Astrocyte (in vitro differentiated cells and primary cell): Measurements from ENCODE around the gene KLHL15. TPM values are rescaled to one million over a fixed set of nuclear protein-coding genes. Genes with fewer than 3 reads are reported as not detected.

ENCODE experiments used
- DNase-seq: peaks from one replicate; pipeline ENCODE4 v3.0.0-alpha.2; 2010; ENCODE audit warnings: low read depth
- FAIRE-seq: peaks from 2 replicates; lab custom pipeline; 2011; peaks lifted over from hg19 to GRCh38; lab: Jason Lieb, UNC
- H2AFZ ChIP-seq: 2 replicates; pipeline ENCODE4 v1.6.0; 2012; ENCODE audit warnings: low read depth, low read length, inconsistent platforms
- H3K27ac ChIP-seq: 2 replicates; pipeline ENCODE4 v1.5.1; 2011; ENCODE audit warnings: low read depth, low read length, inconsistent platforms
- H3K27me3 ChIP-seq: 2 replicates; pipeline ENCODE4 v1.6.0; 2011; ENCODE audit warnings: low read length, inconsistent platforms; ENCODE audit not compliant: insufficient read depth
- H3K36me3 ChIP-seq: 2 replicates; pipeline ENCODE4 v1.5.1; 2011; ENCODE audit warnings: low read length, inconsistent platforms; ENCODE audit not compliant: insufficient read depth
- H3K4me1 ChIP-seq: 2 replicates; pipeline ENCODE4 v1.5.1; 2011; ENCODE audit warnings: low read length, inconsistent platforms; ENCODE audit not compliant: insufficient read depth
- H3K4me2 ChIP-seq: 2 replicates; pipeline ENCODE4 v1.6.0; 2012; ENCODE audit warnings: low read length, inconsistent platforms
- H3K4me3 ChIP-seq: 2 replicates; pipeline ENCODE4 v1.5.1; 2011; ENCODE audit warnings: low read depth, mild to moderate bottlenecking, low read length, inconsistent platforms; ENCODE audit not compliant: insufficient read depth
- H3K79me2 ChIP-seq: 2 replicates; pipeline ENCODE4 v1.6.0; 2012; ENCODE audit warnings: mild to moderate bottlenecking, low read length, inconsistent platforms; ENCODE audit not compliant: insufficient read depth
- H3K9ac ChIP-seq: 2 replicates; pipeline ENCODE4 v1.6.0; 2012; ENCODE audit warnings: mild to moderate bottlenecking, low read length, inconsistent platforms
- H3K9me3 ChIP-seq: 2 replicates; pipeline ENCODE4 v1.5.1; 2012; ENCODE audit warnings: low read depth, mild to moderate bottlenecking, low read length, inconsistent platforms; ENCODE audit not compliant: insufficient read depth
- H4K20me1 ChIP-seq: 2 replicates; pipeline ENCODE4 v1.6.0; 2012; ENCODE audit warnings: low read length, inconsistent platforms; ENCODE audit not compliant: insufficient read depth
- H3K27ac Mint-ChIP-seq: one replicate; pipeline ENCODE4 v1.8.0; 2021; ENCODE audit warnings: mild to moderate bottlenecking, mixed read lengths; ENCODE audit not compliant: unreplicated experiment
- H3K27me3 Mint-ChIP-seq: one replicate; pipeline ENCODE4 v1.8.0; 2021; ENCODE audit warnings: low read depth, mixed read lengths; ENCODE audit not compliant: unreplicated experiment
- H3K36me3 Mint-ChIP-seq: one replicate; pipeline ENCODE4 v1.8.0; 2021; ENCODE audit warnings: low read depth, mixed read lengths; ENCODE audit not compliant: unreplicated experiment
- H3K4me1 Mint-ChIP-seq: one replicate; pipeline ENCODE4 v1.8.0; 2021; ENCODE audit warnings: low read depth, mixed read lengths; ENCODE audit not compliant: unreplicated experiment
- H3K4me3 Mint-ChIP-seq: one replicate; pipeline ENCODE4 v1.8.0; 2021; ENCODE audit warnings: mild to moderate bottlenecking, moderate library complexity, mixed read lengths; ENCODE audit not compliant: unreplicated experiment
- H3K9me3 Mint-ChIP-seq: one replicate; pipeline ENCODE4 v1.8.0; 2021; ENCODE audit warnings: mild to moderate bottlenecking, mixed read lengths; ENCODE audit not compliant: unreplicated experiment
- EZH2 ChIP-seq: IDR thresholded peaks from 2 replicates; pipeline ENCODE4 v1.6.1; 2012; ENCODE audit warnings: mild to moderate bottlenecking, low read length, inconsistent platforms; ENCODE audit not compliant: insufficient read depth
- total RNA-seq: library from RNA; stranded (reverse); gene quantifications from 2 replicates; pipeline ENCODE4 v1.2.1, GENCODE V29; 2021
- TF ChIP-seq, protein P1 (sequence below): IDR thresholded peaks from 2 replicates; pipeline ENCODE4 v1.5.1; 2011; ENCODE audit warnings: low read depth, mild to moderate bottlenecking, inconsistent platforms, low read length, moderate library complexity; ENCODE audit not compliant: insufficient read depth

KLHL15 gene
- total RNA-seq, 1 donor from 2014 or later = 7.5 TPM

DNA sequence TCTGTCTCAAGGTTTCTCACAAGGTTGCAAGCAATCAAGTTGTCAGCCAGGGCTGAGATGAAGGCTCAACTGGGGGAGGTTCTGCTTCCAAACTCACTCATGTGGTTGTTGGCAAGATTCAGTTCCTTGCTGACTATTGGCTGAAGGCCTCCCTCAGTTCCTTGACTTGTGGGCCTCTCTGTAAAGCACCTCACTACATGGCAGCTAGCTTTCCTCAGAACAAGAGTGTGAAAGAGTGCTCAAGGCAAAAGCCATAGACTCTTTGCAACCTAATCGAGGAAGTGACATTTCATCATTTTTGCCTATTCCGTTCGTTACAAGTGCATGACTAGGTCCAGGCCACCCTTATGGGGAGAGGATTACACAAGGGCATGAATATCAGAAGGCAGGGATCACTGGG, 67.2 kb downstream of the KLHL15 start:
- Mint-ChIP-seq H3K9me3 (no peaks in the 10 kb centered on the region), H3K27me3 (no peaks in the 10 kb centered on the region), H3K4me3 (no peak overlapping the region), H3K4me1 (no peaks in the 10 kb centered on the region), H3K27ac (no peak overlapping the region), H3K36me3 (no peaks in the 10 kb centered on the region)
- Histone ChIP-seq H3K9me3 (no peaks in the 10 kb centered on the region), H3K36me3 (no peaks in the 10 kb centered on the region), H4K20me1 (no peaks in the 10 kb centered on the region), H3K27ac (no peak overlapping the region), H3K4me2 (no peak overlapping the region), H3K4me3 (no peak overlapping the region), H3K9ac (no peak overlapping the region), H3K4me1 (no peaks in the 10 kb centered on the region), H3K79me2 (no peaks in the 10 kb centered on the region), H3K27me3 (no peaks in the 10 kb centered on the region), H2AFZ (no peak overlapping the region)
- no peak for FAIRE-seq
- no peak for DNase-seq
- TF ChIP-seq, protein P1, sequence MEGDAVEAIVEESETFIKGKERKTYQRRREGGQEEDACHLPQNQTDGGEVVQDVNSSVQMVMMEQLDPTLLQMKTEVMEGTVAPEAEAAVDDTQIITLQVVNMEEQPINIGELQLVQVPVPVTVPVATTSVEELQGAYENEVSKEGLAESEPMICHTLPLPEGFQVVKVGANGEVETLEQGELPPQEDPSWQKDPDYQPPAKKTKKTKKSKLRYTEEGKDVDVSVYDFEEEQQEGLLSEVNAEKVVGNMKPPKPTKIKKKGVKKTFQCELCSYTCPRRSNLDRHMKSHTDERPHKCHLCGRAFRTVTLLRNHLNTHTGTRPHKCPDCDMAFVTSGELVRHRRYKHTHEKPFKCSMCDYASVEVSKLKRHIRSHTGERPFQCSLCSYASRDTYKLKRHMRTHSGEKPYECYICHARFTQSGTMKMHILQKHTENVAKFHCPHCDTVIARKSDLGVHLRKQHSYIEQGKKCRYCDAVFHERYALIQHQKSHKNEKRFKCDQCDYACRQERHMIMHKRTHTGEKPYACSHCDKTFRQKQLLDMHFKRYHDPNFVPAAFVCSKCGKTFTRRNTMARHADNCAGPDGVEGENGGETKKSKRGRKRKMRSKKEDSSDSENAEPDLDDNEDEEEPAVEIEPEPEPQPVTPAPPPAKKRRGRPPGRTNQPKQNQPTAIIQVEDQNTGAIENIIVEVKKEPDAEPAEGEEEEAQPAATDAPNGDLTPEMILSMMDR = no peak

DNA sequence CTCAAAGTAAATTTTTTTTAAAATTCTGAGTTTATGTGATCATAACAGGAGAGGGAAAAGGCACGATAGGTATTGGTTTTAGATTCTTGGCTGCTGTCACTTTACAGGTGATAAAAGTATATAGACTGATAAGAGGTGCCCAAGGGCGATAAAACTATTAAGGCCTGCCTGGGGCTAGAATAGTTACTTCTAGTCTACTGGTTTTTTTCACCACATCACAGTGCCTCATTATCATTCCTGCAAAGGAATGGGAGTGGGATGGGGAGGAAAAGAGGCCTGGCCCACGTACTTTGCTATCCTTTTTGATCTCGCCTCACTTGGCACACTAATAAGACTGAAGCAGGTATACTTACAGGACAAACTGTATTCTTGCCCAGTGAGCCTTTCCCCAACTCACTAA, 72.6 kb downstream of the KLHL15 start:
- H3K4me3 Mint-ChIP-seq = no peak overlapping the region
- TF ChIP-seq, protein P1 = no peak
- no peak for TF ChIP-seq EZH2
- H3K4me2 ChIP-seq = no peak overlapping the region
- no peak overlapping the region for H3K27ac Mint-ChIP-seq
- no peak for FAIRE-seq
- H3K79me2 ChIP-seq = no peaks in the 10 kb centered on the region
- H3K4me3 ChIP-seq = no peak overlapping the region
- H3K9ac ChIP-seq = no peak overlapping the region
- DNase-seq = no peak
- no peaks in the 10 kb centered on the region for H3K27me3 ChIP-seq
- H3K36me3 Mint-ChIP-seq = no peaks in the 10 kb centered on the region
- no peak overlapping the region for H3K27ac ChIP-seq
- H3K27me3 Mint-ChIP-seq = no peaks in the 10 kb centered on the region
- H3K4me1 ChIP-seq = no peaks in the 10 kb centered on the region
- H3K9me3 ChIP-seq = no peaks in the 10 kb centered on the region
- no peak overlapping the region for H2AFZ ChIP-seq
- H3K36me3 ChIP-seq = no peaks in the 10 kb centered on the region
- H3K4me1 Mint-ChIP-seq = peaks cover 5% of the 10 kb centered on the region
- no peaks in the 10 kb centered on the region for H4K20me1 ChIP-seq
- H3K9me3 Mint-ChIP-seq = no peaks in the 10 kb centered on the region

DNA sequence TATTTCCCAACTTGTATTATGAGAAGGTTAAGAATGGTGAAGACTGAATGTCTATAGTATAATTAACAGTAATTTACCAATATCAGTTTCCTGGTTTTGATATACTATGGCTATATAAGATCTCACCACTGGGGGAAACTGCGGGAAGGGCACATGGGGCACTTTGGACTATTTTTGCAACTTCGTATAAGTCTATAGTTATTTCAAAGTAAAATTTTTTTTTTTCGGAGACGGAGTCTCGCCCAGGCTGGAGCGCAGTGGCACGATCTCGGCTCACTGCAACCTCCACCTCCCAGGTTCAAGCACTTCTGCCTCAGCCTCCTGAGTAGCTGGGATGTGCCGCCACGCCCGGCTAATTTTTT, 73.1 kb downstream of the KLHL15 start:
- Mint-ChIP-seq H3K27me3 (no peaks in the 10 kb centered on the region), H3K4me1 (peaks cover 5% of the 10 kb centered on the region)
- FAIRE-seq = no peak

More for the DNA sequence above, 73.1 kb downstream of the KLHL15 start:
- Histone ChIP-seq H3K79me2 (no peaks in the 10 kb centered on the region), H3K4me1 (no peaks in the 10 kb centered on the region), H3K4me3 (no peak overlapping the region), H2AFZ (no peak overlapping the region), H3K4me2 (no peak overlapping the region), H4K20me1 (no peaks in the 10 kb centered on the region), H3K9ac (no peak overlapping the region), H3K27me3 (no peaks in the 10 kb centered on the region), H3K27ac (no peak overlapping the region), H3K9me3 (no peaks in the 10 kb centered on the region), H3K36me3 (no peaks in the 10 kb centered on the region)
- Mint-ChIP-seq H3K27ac (no peak overlapping the region), H3K36me3 (no peaks in the 10 kb centered on the region), H3K9me3 (no peaks in the 10 kb centered on the region), H3K4me3 (no peak overlapping the region)
- TF ChIP-seq, protein P1 = no peak
- no peak for TF ChIP-seq EZH2
- DNase-seq = no peak
